ENCODE data around the gene RPP25. TPM values are rescaled to one million over a fixed set of nuclear protein-coding genes. Genes with fewer than 3 reads are reported as not detected.

RPP25 gene
- total and polyA plus RNA-seq, 2 of the 13 experiments (the other 11 are each of a cell fraction or from before 2014, with no cell fraction given): 0.05 to 0.11 TPM

- TF ChIP-seq XRCC5 (optimal IDR thresholded peaks at IDR 0.05; ENCODE audit: low read length) (peak; percentile 28), MIER2 (CRISPR knock-in tag; IDR thresholded peaks at IDR 0.05) (peak; percentile 96), ZMYM2 (CRISPR knock-in tag; IDR thresholded peaks at IDR 0.05) (no peak), DR1 (CRISPR knock-in tag; IDR thresholded peaks at IDR 0.05) (no peak), ZBTB26 (CRISPR knock-in tag; IDR thresholded peaks at IDR 0.05; ENCODE audit: borderline replicate concordance) (0 out of 2 replicates have a peak, but pooled peaks have one; percentile 53), ZNF264 (CRISPR knock-in tag; IDR thresholded peaks at IDR 0.05) (no peak), SIX4 (CRISPR knock-in tag; IDR thresholded peaks at IDR 0.05) (no peak), NR2F6 (IDR thresholded peaks at IDR 0.05) (no peak), NR2F6 (CRISPR knock-in tag; IDR thresholded peaks at IDR 0.05) (no peak), SIN3A (IDR thresholded peaks at IDR 0.05; ENCODE audit: borderline replicate concordance, low read depth, low read length) (0 out of 2 replicates have a peak, but pooled peaks have one; percentile 64), ZNF263 (CRISPR knock-in tag; IDR thresholded peaks at IDR 0.05) (0 out of 2 replicates have a peak, but pooled peaks have one; percentile 21), RAD51 (IDR thresholded peaks at IDR 0.05; ENCODE audit: borderline replicate concordance) (no peak), ZBED4 (CRISPR knock-in tag; IDR thresholded peaks at IDR 0.05; ENCODE audit: borderline replicate concordance) (0 out of 2 replicates have a peak, but pooled peaks have one; percentile 39), STAG1 (CRISPR knock-in tag; IDR thresholded peaks at IDR 0.05) (peak; percentile 85), FOXP1 (IDR thresholded peaks at IDR 0.05) (no peak), FOXP1 (CRISPR knock-in tag; IDR thresholded peaks at IDR 0.05) (no peak), ZXDC (CRISPR knock-in tag; IDR thresholded peaks at IDR 0.05) (no peak), ZNF577 (CRISPR knock-in tag; IDR thresholded peaks at IDR 0.05; ENCODE audit: borderline replicate concordance, low read depth) (no peak), ERF (CRISPR knock-in tag; IDR thresholded peaks at IDR 0.05) (peak; percentile 61; the same call in 1 of the 2 replicates), NFYB (CRISPR knock-in tag; IDR thresholded peaks at IDR 0.05) (no peak)
These were observed 31.6 kb upstream of the RPP25 start (continued) for GRCh38 chr15:74988007-74988800.

Data from HepG2 (cell line).